Transverse colon (tissue), 4 donors: Measurements from ENCODE around the gene ARID4B. TPM values are rescaled to one million over a fixed set of nuclear protein-coding genes. Genes with fewer than 3 reads are reported as not detected.

ENCODE experiments used
- DNase-seq: peaks from one replicate; pipeline ENCODE4 v3.0.0-alpha.2; 2019
- H3K27ac ChIP-seq, 4 donors: fragments of 200-600 bp; sonication (generic); 2 replicates each; pipeline ENCODE4 v1.5.1; 2016 to 2018; ENCODE audit warnings: inconsistent platforms in 4 of 4
- H3K27me3 ChIP-seq: fragments of 200-600 bp; sonication (generic); 2 replicates; pipeline ENCODE4 v1.5.1; 2017; ENCODE audit warnings: inconsistent platforms
- H3K36me3 ChIP-seq, 4 donors: fragments of 200-600 bp; sonication (generic); 2 replicates each; pipeline ENCODE4 v1.5.1; 2017 to 2019; ENCODE audit warnings: inconsistent platforms in 4 of 4
- H3K4me1 ChIP-seq, 4 donors: fragments of 200-600 bp; sonication (generic); 2 replicates each; pipeline ENCODE4 v1.5.1; 2017 to 2020; ENCODE audit warnings: inconsistent platforms in 4 of 4
- H3K4me3 ChIP-seq, 4 donors: fragments of 200-600 bp; sonication (generic); 1 replicate in 1 of 4; 2 replicates in 3 of 4; pipeline versions ENCODE4 v1.5.1 to v1.6.1; 2017 to 2019; ENCODE audit warnings: inconsistent platforms in 4 of 4
- H3K9me3 ChIP-seq, 2 donors: fragments of 200-600 bp; sonication (generic); 2 replicates each; pipeline ENCODE4 v1.5.1; 2017 to 2019; ENCODE audit warnings: inconsistent platforms in 2 of 2
- CTCF ChIP-seq, 5 experiments: fragments of 200-600 bp in 3 of 5; fragments of 450-650 bp in 2 of 5; sonication (generic) in 3 of 5; IDR thresholded peaks; 1 replicate in 2 of 5; 2 replicates in 3 of 5; pipeline ENCODE4 v1.5.1; 2016 to 2017; ENCODE audit warnings: antibody characterized with exemption in 5 of 5, inconsistent platforms in 3 of 5, mild to moderate bottlenecking in 2 of 5, moderate library complexity in 1 of 5
- EP300 ChIP-seq: sonication (generic); formaldehyde crosslinking; IDR thresholded peaks from one replicate; pipeline ENCODE4 v1.6.1; 2017; ENCODE audit warnings: antibody characterized with exemption, low read depth
- POLR2A ChIP-seq: fragments of 450-650 bp; IDR thresholded peaks from one replicate; pipeline ENCODE4 v1.6.1; 2016; ENCODE audit warnings: antibody characterized with exemption, mild to moderate bottlenecking, moderate library complexity
- POLR2AphosphoS5 ChIP-seq, 3 donors: sonication (generic); formaldehyde crosslinking; IDR thresholded peaks; one replicate each; pipeline ENCODE4 v1.6.1; 2016; ENCODE audit warnings: antibody characterized with exemption in 3 of 3
- WGBS, 2 donors: methylation state at CpG; one replicate each; pipeline ENCODE4 v1.1.5; 2018; ENCODE audit warnings: low coverage in 1 of 2; 5-methylcytosine and 5-hydroxymethylcytosine counted together
- in situ Hi-C, 4 donors: fragments of 200-750 bp; cut with MboI; loops; one replicate each; pipeline versions ENCODE4 v1.15.0 to v1.15.1; 2017; ENCODE audit warnings: low sequenced_read_pairs in 3 of 4, low pct_ligation_motif_present in 1 of 4, low pct_unique_long_range_greater_than_20kb in 1 of 4
- intact Hi-C: fragments of 100-400 bp; cut with DNase I; formaldehyde crosslinking; loops from one replicate; pipeline ENCODE4 v1.15.1; 2023; ENCODE audit warnings: low total_unique reads
- total RNA-seq, 4 donors: library from RNA; depleted of rRNA; stranded (reverse); fragments of >200 nt; gene quantifications; one replicate each; pipeline ENCODE4 v1.1.0, GENCODE V29; 2016

Gene ARID4B
- total RNA-seq, 4 donors from 2014 or later: 9.2 to 52.0 (median 34.0) TPM

- in situ Hi-C loops (no loop called here), intact Hi-C loops (no loop called here)
- 97 to 99% methylated on average over 9 to 12 of the region's 12 CpGs for WGBS, 2 donors
- TF ChIP-seq POLR2A: no peak
- no peak for TF ChIP-seq CTCF (IDR thresholded peaks at IDR 0.05)
- TF ChIP-seq POLR2AphosphoS5 (IDR thresholded peaks at IDR 0.05): no peak
- no peak for TF ChIP-seq EP300
- H3K27ac ChIP-seq: no peak overlapping the region
- no peaks in the 10 kb centered on the region for H3K9me3 ChIP-seq
- H3K27me3 ChIP-seq: no peaks in the 10 kb centered on the region
- H3K4me3 ChIP-seq: no peak overlapping the region
- peaks cover 0 to 2% (median 0%) of the 10 kb centered on the region in 4 donors for H3K4me1 ChIP-seq
- H3K36me3 ChIP-seq: peaks cover 0 to 43% (median 19%) of the 10 kb centered on the region in 4 donors
- DNase-seq: no peak
These were observed 193.8 kb downstream of the ARID4B start for GRCh38 chr1:235134171-235134570.

- 93 to 100% methylated on average over 2 to 3 of the region's 3 CpGs for WGBS, 2 donors
- Histone ChIP-seq H3K4me1 (peaks cover 0 to 5% (median 0%) of the 10 kb centered on the region in 4 donors), H3K4me3 (no peak overlapping the region), H3K9me3 (no peaks in the 10 kb centered on the region), H3K27me3 (no peaks in the 10 kb centered on the region), H3K36me3 (peaks cover 0 to 43% (median 19%) of the 10 kb centered on the region in 4 donors), H3K27ac (no peak overlapping the region)
- intact Hi-C loops: no loop called here
- in situ Hi-C loops: no loop called here
- TF ChIP-seq EP300: no peak
- TF ChIP-seq POLR2A: no peak
- no peak for TF ChIP-seq CTCF (IDR thresholded peaks at IDR 0.05)
- TF ChIP-seq POLR2AphosphoS5 (IDR thresholded peaks at IDR 0.05): no peak
- DNase-seq: no peak
These were observed 194.9 kb downstream of the ARID4B start for GRCh38 chr1:235133086-235133485.

- Histone ChIP-seq H3K27ac (no peak overlapping the region), H3K4me3 (no peak overlapping the region), H3K4me1 (peaks cover 0 to 13% (median 4%) of the 10 kb centered on the region in 4 donors), H3K9me3 (no peaks in the 10 kb centered on the region), H3K36me3 (peaks cover 0 to 33% (median 13%) of the 10 kb centered on the region in 4 donors), H3K27me3 (no peaks in the 10 kb centered on the region)
- DNase-seq: no peak
- intact Hi-C loops: no loop called here
- TF ChIP-seq POLR2A (no peak), POLR2AphosphoS5 (IDR thresholded peaks at IDR 0.05) (no peak), CTCF (IDR thresholded peaks at IDR 0.05) (no peak), EP300 (no peak)
- in situ Hi-C loops: no loop called here
- WGBS, 2 donors: 74 to 81% methylated on average over 5 to 6 of the region's 6 CpGs
These were observed 196.0 kb downstream of the ARID4B start for GRCh38 chr1:235131961-235132360.

GRCh38 chr1:235130766-235131270 lies 197.2 kb downstream of the ARID4B start:
- Histone ChIP-seq H3K36me3 (peaks cover 0 to 27% (median 8%) of the 10 kb centered on the region in 4 donors), H3K27ac (no peak overlapping the region), H3K4me1 (peaks cover 0 to 24% (median 12%) of the 10 kb centered on the region in 4 donors), H3K9me3 (no peaks in the 10 kb centered on the region), H3K4me3 (no peak overlapping the region), H3K27me3 (no peaks in the 10 kb centered on the region)
- TF ChIP-seq POLR2A: no peak
- TF ChIP-seq EP300: no peak
- no peak for TF ChIP-seq POLR2AphosphoS5 (IDR thresholded peaks at IDR 0.05)
- TF ChIP-seq CTCF (IDR thresholded peaks at IDR 0.05): no peak
- WGBS, 2 donors: 78 to 85% methylated on average over 4 to 7 of the region's 7 CpGs
- DNase-seq: no peak
- intact Hi-C loops (no loop called here), in situ Hi-C loops (no loop called here)
